WTC11 (cell line): ENCODE results near the gene IL1RAPL1. TPM values are rescaled to one million over a fixed set of nuclear protein-coding genes. Genes with fewer than 3 reads are reported as not detected.

Experiments used
- ATAC-seq: fragments of 200-7000 bp; cut with Tn5 transposase; 2 replicates; pipeline ENCODE4 v1.10.0; 2021; ENCODE audit warnings: mild to moderate bottlenecking, moderate library complexity
- CTCF ChIA-PET: fragments of 300-600 bp; sonication (Branson Sonifier 250); formaldehyde crosslinking; loops from one replicate; lab custom pipeline; 2021; ENCODE audit warnings: antibody characterized with exemption; lab: Charles Lee
- POLR2A ChIA-PET: fragments of 350-600 bp; sonication (Branson Sonifier 250); formaldehyde crosslinking; loops from one replicate; lab custom pipeline; 2021; ENCODE audit warnings: antibody characterized with exemption; lab: Charles Lee
- DNase-seq: peaks from one replicate; pipeline ENCODE4 v3.0.0; 2021; ENCODE audit warnings: low spot score
- H3K27ac Mint-ChIP-seq: 2 replicates; pipeline ENCODE4 v1.8.0; 2021; ENCODE audit warnings: mixed read lengths
- H3K27me3 Mint-ChIP-seq: 2 replicates; pipeline ENCODE4 v1.8.0; 2021; ENCODE audit warnings: low read depth, mild to moderate bottlenecking, moderate library complexity, mixed read lengths
- H3K36me3 Mint-ChIP-seq: 2 replicates; pipeline ENCODE4 v1.8.0; 2021; ENCODE audit warnings: mixed read lengths
- H3K4me1 Mint-ChIP-seq: 2 replicates; pipeline ENCODE4 v1.8.0; 2022; ENCODE audit warnings: mixed read lengths
- H3K4me3 Mint-ChIP-seq: 2 replicates; pipeline ENCODE4 v1.8.0; 2021; ENCODE audit warnings: mild to moderate bottlenecking, moderate library complexity, mixed read lengths
- H3K9me3 Mint-ChIP-seq: 2 replicates; pipeline ENCODE4 v1.8.0; 2021; ENCODE audit warnings: mixed read lengths
- AR ChIP-seq: fragments of 250-450 bp; sonication (Bioruptor Pico); IDR thresholded peaks from 2 replicates; pipeline ENCODE4 v1.9.0; 2021; ENCODE audit warnings: mild to moderate bottlenecking
- ATF1 ChIP-seq: sonication (generic); formaldehyde crosslinking; IDR thresholded peaks from 2 replicates; pipeline ENCODE4 v1.8.1; 2023; ENCODE audit warnings: mild to moderate bottlenecking, moderate library complexity, missing genetic modification reagents
- CREB1 ChIP-seq: sonication (generic); formaldehyde crosslinking; IDR thresholded peaks from 2 replicates; pipeline ENCODE4 v1.8.0; 2023; ENCODE audit warnings: mild to moderate bottlenecking, missing genetic modification reagents
- ELF4 ChIP-seq: sonication (generic); formaldehyde crosslinking; IDR thresholded peaks from 2 replicates; pipeline ENCODE4 v1.8.1; 2022; ENCODE audit warnings: low read depth, mild to moderate bottlenecking, moderate library complexity, missing genetic modification reagents
- ESRRA ChIP-seq: sonication (generic); formaldehyde crosslinking; IDR thresholded peaks from 2 replicates; pipeline ENCODE4 v1.8.1; 2022; ENCODE audit warnings: mild to moderate bottlenecking, missing genetic modification reagents, borderline replicate concordance
- ETV6 ChIP-seq: sonication (generic); formaldehyde crosslinking; IDR thresholded peaks from 2 replicates; pipeline ENCODE4 v1.8.1; 2022; ENCODE audit warnings: mild to moderate bottlenecking, missing genetic modification reagents
- FOXP1 ChIP-seq: sonication (generic); formaldehyde crosslinking; IDR thresholded peaks from 2 replicates; pipeline ENCODE4 v1.8.0; 2022; ENCODE audit warnings: missing genetic modification reagents, mild to moderate bottlenecking, moderate library complexity, borderline replicate concordance
- GRHL2 ChIP-seq: fragments of 250-450 bp; sonication (Bioruptor Pico); IDR thresholded peaks from 2 replicates; pipeline ENCODE4 v1.8.0; 2022; ENCODE audit warnings: mild to moderate bottlenecking, moderate library complexity; ENCODE audit not compliant: insufficient replicate concordance, severe bottlenecking
- JUN ChIP-seq: sonication (generic); formaldehyde crosslinking; IDR thresholded peaks from 2 replicates; pipeline ENCODE4 v1.8.0; 2023; ENCODE audit warnings: mild to moderate bottlenecking, missing genetic modification reagents
- MYBL2 ChIP-seq: sonication (generic); formaldehyde crosslinking; IDR thresholded peaks from 2 replicates; pipeline ENCODE4 v1.8.1; 2023; ENCODE audit warnings: mild to moderate bottlenecking, moderate library complexity, missing genetic modification reagents
- NFATC4 ChIP-seq: fragments of 250-450 bp; sonication (Bioruptor Pico); IDR thresholded peaks from 2 replicates; pipeline ENCODE4 v1.9.0; 2021; ENCODE audit warnings: mild to moderate bottlenecking
- NFE2L1 ChIP-seq: sonication (generic); formaldehyde crosslinking; IDR thresholded peaks from 2 replicates; pipeline ENCODE4 v1.8.1; 2023; ENCODE audit warnings: missing genetic modification reagents
- NFYB ChIP-seq: sonication (generic); formaldehyde crosslinking; conservative IDR thresholded peaks from 2 replicates; pipeline ENCODE4 v1.8.0; 2022; ENCODE audit warnings: low read depth, missing genetic modification reagents
- SP1 ChIP-seq: sonication (generic); formaldehyde crosslinking; conservative IDR thresholded peaks from 2 replicates; pipeline ENCODE4 v1.8.1; 2022; ENCODE audit warnings: missing genetic modification reagents
- TEAD4 ChIP-seq: sonication (generic); formaldehyde crosslinking; IDR thresholded peaks from 2 replicates; pipeline ENCODE4 v1.8.0; 2022; ENCODE audit warnings: mild to moderate bottlenecking, missing genetic modification reagents
- ZBTB21 ChIP-seq: sonication (generic); formaldehyde crosslinking; IDR thresholded peaks from 2 replicates; pipeline ENCODE4 v1.8.1; 2023; ENCODE audit warnings: mild to moderate bottlenecking, missing genetic modification reagents, borderline replicate concordance
- ZNF121 ChIP-seq: sonication (generic); formaldehyde crosslinking; IDR thresholded peaks from 2 replicates; pipeline ENCODE4 v1.8.0; 2023; ENCODE audit warnings: missing genetic modification reagents
- ZNF138 ChIP-seq: sonication (generic); formaldehyde crosslinking; conservative IDR thresholded peaks from 2 replicates; pipeline ENCODE4 v1.8.1; 2022; ENCODE audit warnings: mild to moderate bottlenecking, moderate library complexity, missing genetic modification reagents
- ZNF219 ChIP-seq: sonication (generic); formaldehyde crosslinking; IDR thresholded peaks from 2 replicates; pipeline ENCODE4 v1.8.0; 2023; ENCODE audit warnings: missing genetic modification reagents, mild to moderate bottlenecking, borderline replicate concordance
- ZNF232 ChIP-seq: sonication (generic); formaldehyde crosslinking; IDR thresholded peaks from 2 replicates; pipeline ENCODE4 v1.8.0; 2022; ENCODE audit warnings: mild to moderate bottlenecking, missing genetic modification reagents
- total RNA-seq: library from RNA; stranded (reverse); gene quantifications from 3 replicates; pipeline ENCODE4 v1.2.3, GENCODE V29; 2021
- TF ChIP-seq, protein P1 (sequence below): sonication (generic); formaldehyde crosslinking; IDR thresholded peaks from 2 replicates; pipeline ENCODE4 v1.8.1; 2022; ENCODE audit warnings: missing genetic modification reagents, borderline replicate concordance
- TF ChIP-seq, protein P2 (sequence below): fragments of 200-600 bp; IDR thresholded peaks from 2 replicates; pipeline ENCODE4 v1.8.0; 2022; ENCODE audit warnings: antibody characterized with exemption
- TF ChIP-seq, protein P3 (sequence below): sonication (generic); formaldehyde crosslinking; conservative IDR thresholded peaks from 2 replicates; pipeline ENCODE4 v1.8.1; 2022; ENCODE audit warnings: mild to moderate bottlenecking, missing genetic modification reagents
- TF ChIP-seq, protein P4 (sequence below): sonication (generic); formaldehyde crosslinking; IDR thresholded peaks from 2 replicates; pipeline ENCODE4 v1.8.0; 2023; ENCODE audit warnings: missing genetic modification reagents, mild to moderate bottlenecking, borderline replicate concordance

The IL1RAPL1 gene
- total RNA-seq, 1 experiment from 2014 or later, result 0.13 TPM

GRCh38 chrX:28665778-28666177 lies 78.5 kb downstream of the IL1RAPL1 start:
- peaks cover 35% of the 10 kb centered on the region for H3K27me3 Mint-ChIP-seq
- ChIA-PET CTCF (no interaction called here), POLR2A (no interaction called here)
- H3K4me1 Mint-ChIP-seq, result 0 out of 2 replicates have a peak, but pooled peaks cover 3% of the 10 kb centered on the region
- no peak overlapping the region for H3K27ac Mint-ChIP-seq
- ATAC-seq (no peak), DNase-seq (no peak)
- H3K9me3 Mint-ChIP-seq, result no peaks in the 10 kb centered on the region
- H3K36me3 Mint-ChIP-seq, result no peaks in the 10 kb centered on the region
- no peak overlapping the region for H3K4me3 Mint-ChIP-seq
- no peak for TF ChIP-seq CREB1 (CRISPR knock-in tag)
- no peak for TF ChIP-seq SP1 (CRISPR knock-in tag)
- TF ChIP-seq, protein P1, sequence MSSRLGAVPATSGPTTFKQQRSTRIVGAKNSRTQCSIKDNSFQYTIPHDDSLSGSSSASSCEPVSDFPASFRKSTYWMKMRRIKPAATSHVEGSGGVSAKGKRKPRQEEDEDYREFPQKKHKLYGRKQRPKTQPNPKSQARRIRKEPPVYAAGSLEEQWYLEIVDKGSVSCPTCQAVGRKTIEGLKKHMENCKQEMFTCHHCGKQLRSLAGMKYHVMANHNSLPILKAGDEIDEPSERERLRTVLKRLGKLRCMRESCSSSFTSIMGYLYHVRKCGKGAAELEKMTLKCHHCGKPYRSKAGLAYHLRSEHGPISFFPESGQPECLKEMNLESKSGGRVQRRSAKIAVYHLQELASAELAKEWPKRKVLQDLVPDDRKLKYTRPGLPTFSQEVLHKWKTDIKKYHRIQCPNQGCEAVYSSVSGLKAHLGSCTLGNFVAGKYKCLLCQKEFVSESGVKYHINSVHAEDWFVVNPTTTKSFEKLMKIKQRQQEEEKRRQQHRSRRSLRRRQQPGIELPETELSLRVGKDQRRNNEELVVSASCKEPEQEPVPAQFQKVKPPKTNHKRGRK (CRISPR knock-in tag), result no peak
- no peak for TF ChIP-seq ETV6 (CRISPR knock-in tag)
- no peak for TF ChIP-seq ELF4 (CRISPR knock-in tag)
- no peak for TF ChIP-seq MYBL2 (CRISPR knock-in tag)
- no peak for TF ChIP-seq NFE2L1 (CRISPR knock-in tag)
- TF ChIP-seq, protein P2, sequence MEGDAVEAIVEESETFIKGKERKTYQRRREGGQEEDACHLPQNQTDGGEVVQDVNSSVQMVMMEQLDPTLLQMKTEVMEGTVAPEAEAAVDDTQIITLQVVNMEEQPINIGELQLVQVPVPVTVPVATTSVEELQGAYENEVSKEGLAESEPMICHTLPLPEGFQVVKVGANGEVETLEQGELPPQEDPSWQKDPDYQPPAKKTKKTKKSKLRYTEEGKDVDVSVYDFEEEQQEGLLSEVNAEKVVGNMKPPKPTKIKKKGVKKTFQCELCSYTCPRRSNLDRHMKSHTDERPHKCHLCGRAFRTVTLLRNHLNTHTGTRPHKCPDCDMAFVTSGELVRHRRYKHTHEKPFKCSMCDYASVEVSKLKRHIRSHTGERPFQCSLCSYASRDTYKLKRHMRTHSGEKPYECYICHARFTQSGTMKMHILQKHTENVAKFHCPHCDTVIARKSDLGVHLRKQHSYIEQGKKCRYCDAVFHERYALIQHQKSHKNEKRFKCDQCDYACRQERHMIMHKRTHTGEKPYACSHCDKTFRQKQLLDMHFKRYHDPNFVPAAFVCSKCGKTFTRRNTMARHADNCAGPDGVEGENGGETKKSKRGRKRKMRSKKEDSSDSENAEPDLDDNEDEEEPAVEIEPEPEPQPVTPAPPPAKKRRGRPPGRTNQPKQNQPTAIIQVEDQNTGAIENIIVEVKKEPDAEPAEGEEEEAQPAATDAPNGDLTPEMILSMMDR, result no peak
- no peak for TF ChIP-seq ZNF121 (CRISPR knock-in tag)
- TF ChIP-seq NFYB (CRISPR knock-in tag), result no peak

GRCh38 chrX:28668303-28668702 lies 81.1 kb downstream of the IL1RAPL1 start:
- Mint-ChIP-seq H3K27me3 (peaks cover 13% of the 10 kb centered on the region), H3K4me3 (no peak overlapping the region), H3K27ac (no peak overlapping the region), H3K4me1 (peaks cover 9% of the 10 kb centered on the region), H3K9me3 (no peaks in the 10 kb centered on the region), H3K36me3 (no peaks in the 10 kb centered on the region)
- ChIA-PET CTCF (no interaction called here), POLR2A (no interaction called here)
- no peak for TF ChIP-seq GRHL2
- no peak for DNase-seq
- no peak for ATAC-seq

GRCh38 chrX:28668957-28669356 lies 81.7 kb downstream of the IL1RAPL1 start:
- CTCF ChIA-PET, result no interaction called here
- Mint-ChIP-seq H3K4me1 (peaks cover 9% of the 10 kb centered on the region), H3K4me3 (no peak overlapping the region), H3K36me3 (no peaks in the 10 kb centered on the region), H3K27me3 (peaks cover 6% of the 10 kb centered on the region), H3K27ac (no peak overlapping the region), H3K9me3 (no peaks in the 10 kb centered on the region)
- DNase-seq, result no peak
- POLR2A ChIA-PET, result no interaction called here
- no peak for ATAC-seq
- TF ChIP-seq NFATC4 (CRISPR knock-in tag) (no peak), ZNF138 (CRISPR knock-in tag) (no peak), AR (CRISPR knock-in tag) (no peak), ZNF219 (no peak), TEAD4 (CRISPR knock-in tag) (no peak), FOXP1 (CRISPR knock-in tag) (no peak), ZBTB21 (no peak), ATF1 (CRISPR knock-in tag) (no peak), JUN (CRISPR knock-in tag) (no peak), ZNF232 (CRISPR knock-in tag) (no peak), ESRRA (CRISPR knock-in tag) (no peak)
- TF ChIP-seq, protein P3, sequence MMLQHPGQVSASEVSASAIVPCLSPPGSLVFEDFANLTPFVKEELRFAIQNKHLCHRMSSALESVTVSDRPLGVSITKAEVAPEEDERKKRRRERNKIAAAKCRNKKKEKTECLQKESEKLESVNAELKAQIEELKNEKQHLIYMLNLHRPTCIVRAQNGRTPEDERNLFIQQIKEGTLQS, result no peak
- TF ChIP-seq, protein P4, sequence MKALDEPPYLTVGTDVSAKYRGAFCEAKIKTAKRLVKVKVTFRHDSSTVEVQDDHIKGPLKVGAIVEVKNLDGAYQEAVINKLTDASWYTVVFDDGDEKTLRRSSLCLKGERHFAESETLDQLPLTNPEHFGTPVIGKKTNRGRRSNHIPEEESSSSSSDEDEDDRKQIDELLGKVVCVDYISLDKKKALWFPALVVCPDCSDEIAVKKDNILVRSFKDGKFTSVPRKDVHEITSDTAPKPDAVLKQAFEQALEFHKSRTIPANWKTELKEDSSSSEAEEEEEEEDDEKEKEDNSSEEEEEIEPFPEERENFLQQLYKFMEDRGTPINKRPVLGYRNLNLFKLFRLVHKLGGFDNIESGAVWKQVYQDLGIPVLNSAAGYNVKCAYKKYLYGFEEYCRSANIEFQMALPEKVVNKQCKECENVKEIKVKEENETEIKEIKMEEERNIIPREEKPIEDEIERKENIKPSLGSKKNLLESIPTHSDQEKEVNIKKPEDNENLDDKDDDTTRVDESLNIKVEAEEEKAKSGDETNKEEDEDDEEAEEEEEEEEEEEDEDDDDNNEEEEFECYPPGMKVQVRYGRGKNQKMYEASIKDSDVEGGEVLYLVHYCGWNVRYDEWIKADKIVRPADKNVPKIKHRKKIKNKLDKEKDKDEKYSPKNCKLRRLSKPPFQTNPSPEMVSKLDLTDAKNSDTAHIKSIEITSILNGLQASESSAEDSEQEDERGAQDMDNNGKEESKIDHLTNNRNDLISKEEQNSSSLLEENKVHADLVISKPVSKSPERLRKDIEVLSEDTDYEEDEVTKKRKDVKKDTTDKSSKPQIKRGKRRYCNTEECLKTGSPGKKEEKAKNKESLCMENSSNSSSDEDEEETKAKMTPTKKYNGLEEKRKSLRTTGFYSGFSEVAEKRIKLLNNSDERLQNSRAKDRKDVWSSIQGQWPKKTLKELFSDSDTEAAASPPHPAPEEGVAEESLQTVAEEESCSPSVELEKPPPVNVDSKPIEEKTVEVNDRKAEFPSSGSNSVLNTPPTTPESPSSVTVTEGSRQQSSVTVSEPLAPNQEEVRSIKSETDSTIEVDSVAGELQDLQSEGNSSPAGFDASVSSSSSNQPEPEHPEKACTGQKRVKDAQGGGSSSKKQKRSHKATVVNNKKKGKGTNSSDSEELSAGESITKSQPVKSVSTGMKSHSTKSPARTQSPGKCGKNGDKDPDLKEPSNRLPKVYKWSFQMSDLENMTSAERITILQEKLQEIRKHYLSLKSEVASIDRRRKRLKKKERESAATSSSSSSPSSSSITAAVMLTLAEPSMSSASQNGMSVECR (CRISPR knock-in tag), result no peak
